Measurements from ENCODE around the gene RASGRF2.

DNA sequence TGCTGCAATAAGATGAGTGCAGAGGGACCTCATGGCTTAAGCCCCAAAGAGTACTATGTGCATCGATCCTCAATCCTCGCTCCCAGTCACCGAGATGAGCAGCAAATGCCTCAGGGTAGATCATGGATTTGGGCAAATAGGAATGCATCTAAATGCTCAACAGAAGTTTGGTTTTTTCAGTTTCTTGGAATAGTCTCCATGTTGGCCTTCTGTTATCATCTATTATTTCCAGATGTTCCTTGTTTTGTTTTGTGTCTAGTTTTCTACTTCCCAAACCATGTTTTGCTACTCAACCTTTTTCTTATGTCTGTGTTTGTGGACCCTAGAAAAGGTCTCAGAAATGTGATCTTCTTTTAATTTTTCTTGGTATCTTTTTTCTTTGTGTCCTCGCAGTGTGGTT lies 43.5 kb upstream of the RASGRF2 start:
- TF ChIP-seq, protein P1, sequence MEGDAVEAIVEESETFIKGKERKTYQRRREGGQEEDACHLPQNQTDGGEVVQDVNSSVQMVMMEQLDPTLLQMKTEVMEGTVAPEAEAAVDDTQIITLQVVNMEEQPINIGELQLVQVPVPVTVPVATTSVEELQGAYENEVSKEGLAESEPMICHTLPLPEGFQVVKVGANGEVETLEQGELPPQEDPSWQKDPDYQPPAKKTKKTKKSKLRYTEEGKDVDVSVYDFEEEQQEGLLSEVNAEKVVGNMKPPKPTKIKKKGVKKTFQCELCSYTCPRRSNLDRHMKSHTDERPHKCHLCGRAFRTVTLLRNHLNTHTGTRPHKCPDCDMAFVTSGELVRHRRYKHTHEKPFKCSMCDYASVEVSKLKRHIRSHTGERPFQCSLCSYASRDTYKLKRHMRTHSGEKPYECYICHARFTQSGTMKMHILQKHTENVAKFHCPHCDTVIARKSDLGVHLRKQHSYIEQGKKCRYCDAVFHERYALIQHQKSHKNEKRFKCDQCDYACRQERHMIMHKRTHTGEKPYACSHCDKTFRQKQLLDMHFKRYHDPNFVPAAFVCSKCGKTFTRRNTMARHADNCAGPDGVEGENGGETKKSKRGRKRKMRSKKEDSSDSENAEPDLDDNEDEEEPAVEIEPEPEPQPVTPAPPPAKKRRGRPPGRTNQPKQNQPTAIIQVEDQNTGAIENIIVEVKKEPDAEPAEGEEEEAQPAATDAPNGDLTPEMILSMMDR (IDR thresholded peaks at IDR 0.05), result no peak
- TF ChIP-seq EP300 (IDR thresholded peaks at IDR 0.05), result no peak
